Liver (tissue), 3 donors: Measurements from ENCODE around the gene TBC1D24.

Experiments
- FOXA1 ChIP-seq: IDR thresholded peaks from 2 replicates; pipeline ENCODE4 v1.6.1; 2016; ENCODE audit warnings: antibody characterized with exemption
- GABPA ChIP-seq, 2 donors: IDR thresholded peaks in 1 of 2; conservative IDR thresholded peaks in 1 of 2; 2 replicates each; pipeline ENCODE4 v1.6.1; 2016; ENCODE audit warnings: antibody characterized with exemption in 2 of 2, mild to moderate bottlenecking in 1 of 2, moderate library complexity in 1 of 2
- JUND ChIP-seq, 2 donors: IDR thresholded peaks; 2 replicates each; pipeline ENCODE4 v1.6.1; 2016; ENCODE audit warnings: antibody characterized with exemption in 2 of 2
- MAX ChIP-seq: IDR thresholded peaks from 2 replicates; pipeline ENCODE4 v1.6.1; 2016; ENCODE audit warnings: antibody characterized with exemption
- RAD21 ChIP-seq, 2 donors: IDR thresholded peaks; 2 replicates each; pipeline ENCODE4 v1.6.1; 2016; ENCODE audit warnings: antibody characterized with exemption in 2 of 2, mild to moderate bottlenecking in 2 of 2
- SP1 ChIP-seq: IDR thresholded peaks from 2 replicates; pipeline ENCODE4 v1.6.1; 2018; ENCODE audit warnings: antibody characterized with exemption, mild to moderate bottlenecking
- TAF1 ChIP-seq: conservative IDR thresholded peaks from 2 replicates; pipeline ENCODE4 v1.6.1; 2016; ENCODE audit warnings: antibody characterized with exemption, mild to moderate bottlenecking
- ZBTB33 ChIP-seq: IDR thresholded peaks from 2 replicates; pipeline ENCODE4 v1.6.1; 2016; ENCODE audit warnings: antibody characterized with exemption
- TF ChIP-seq, protein P1 (sequence below): fragments of 150-350 bp; IDR thresholded peaks from 2 replicates; pipeline ENCODE4 v1.5.1; 2017; ENCODE audit warnings: improper control_type of control experiment, low read depth, low read length; ENCODE audit not compliant: missing input control
- TF ChIP-seq, protein P2 (sequence below): IDR thresholded peaks from 2 replicates; pipeline ENCODE4 v1.6.1; 2016; ENCODE audit warnings: antibody characterized with exemption
- TF ChIP-seq, protein P3 (sequence below): IDR thresholded peaks from 2 replicates; pipeline ENCODE4 v1.6.1; 2016; ENCODE audit warnings: antibody characterized with exemption, mild to moderate bottlenecking
- donor health status: healthy.
- donor health status: healthy.

- TF ChIP-seq, protein P1, sequence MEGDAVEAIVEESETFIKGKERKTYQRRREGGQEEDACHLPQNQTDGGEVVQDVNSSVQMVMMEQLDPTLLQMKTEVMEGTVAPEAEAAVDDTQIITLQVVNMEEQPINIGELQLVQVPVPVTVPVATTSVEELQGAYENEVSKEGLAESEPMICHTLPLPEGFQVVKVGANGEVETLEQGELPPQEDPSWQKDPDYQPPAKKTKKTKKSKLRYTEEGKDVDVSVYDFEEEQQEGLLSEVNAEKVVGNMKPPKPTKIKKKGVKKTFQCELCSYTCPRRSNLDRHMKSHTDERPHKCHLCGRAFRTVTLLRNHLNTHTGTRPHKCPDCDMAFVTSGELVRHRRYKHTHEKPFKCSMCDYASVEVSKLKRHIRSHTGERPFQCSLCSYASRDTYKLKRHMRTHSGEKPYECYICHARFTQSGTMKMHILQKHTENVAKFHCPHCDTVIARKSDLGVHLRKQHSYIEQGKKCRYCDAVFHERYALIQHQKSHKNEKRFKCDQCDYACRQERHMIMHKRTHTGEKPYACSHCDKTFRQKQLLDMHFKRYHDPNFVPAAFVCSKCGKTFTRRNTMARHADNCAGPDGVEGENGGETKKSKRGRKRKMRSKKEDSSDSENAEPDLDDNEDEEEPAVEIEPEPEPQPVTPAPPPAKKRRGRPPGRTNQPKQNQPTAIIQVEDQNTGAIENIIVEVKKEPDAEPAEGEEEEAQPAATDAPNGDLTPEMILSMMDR, result no peak
- TF ChIP-seq, protein P2, sequence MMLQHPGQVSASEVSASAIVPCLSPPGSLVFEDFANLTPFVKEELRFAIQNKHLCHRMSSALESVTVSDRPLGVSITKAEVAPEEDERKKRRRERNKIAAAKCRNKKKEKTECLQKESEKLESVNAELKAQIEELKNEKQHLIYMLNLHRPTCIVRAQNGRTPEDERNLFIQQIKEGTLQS, result no peak
- TF ChIP-seq JUND (IDR thresholded peaks at IDR 0.05), result no peak
- TF ChIP-seq, protein P3, sequence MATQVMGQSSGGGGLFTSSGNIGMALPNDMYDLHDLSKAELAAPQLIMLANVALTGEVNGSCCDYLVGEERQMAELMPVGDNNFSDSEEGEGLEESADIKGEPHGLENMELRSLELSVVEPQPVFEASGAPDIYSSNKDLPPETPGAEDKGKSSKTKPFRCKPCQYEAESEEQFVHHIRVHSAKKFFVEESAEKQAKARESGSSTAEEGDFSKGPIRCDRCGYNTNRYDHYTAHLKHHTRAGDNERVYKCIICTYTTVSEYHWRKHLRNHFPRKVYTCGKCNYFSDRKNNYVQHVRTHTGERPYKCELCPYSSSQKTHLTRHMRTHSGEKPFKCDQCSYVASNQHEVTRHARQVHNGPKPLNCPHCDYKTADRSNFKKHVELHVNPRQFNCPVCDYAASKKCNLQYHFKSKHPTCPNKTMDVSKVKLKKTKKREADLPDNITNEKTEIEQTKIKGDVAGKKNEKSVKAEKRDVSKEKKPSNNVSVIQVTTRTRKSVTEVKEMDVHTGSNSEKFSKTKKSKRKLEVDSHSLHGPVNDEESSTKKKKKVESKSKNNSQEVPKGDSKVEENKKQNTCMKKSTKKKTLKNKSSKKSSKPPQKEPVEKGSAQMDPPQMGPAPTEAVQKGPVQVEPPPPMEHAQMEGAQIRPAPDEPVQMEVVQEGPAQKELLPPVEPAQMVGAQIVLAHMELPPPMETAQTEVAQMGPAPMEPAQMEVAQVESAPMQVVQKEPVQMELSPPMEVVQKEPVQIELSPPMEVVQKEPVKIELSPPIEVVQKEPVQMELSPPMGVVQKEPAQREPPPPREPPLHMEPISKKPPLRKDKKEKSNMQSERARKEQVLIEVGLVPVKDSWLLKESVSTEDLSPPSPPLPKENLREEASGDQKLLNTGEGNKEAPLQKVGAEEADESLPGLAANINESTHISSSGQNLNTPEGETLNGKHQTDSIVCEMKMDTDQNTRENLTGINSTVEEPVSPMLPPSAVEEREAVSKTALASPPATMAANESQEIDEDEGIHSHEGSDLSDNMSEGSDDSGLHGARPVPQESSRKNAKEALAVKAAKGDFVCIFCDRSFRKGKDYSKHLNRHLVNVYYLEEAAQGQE, result no peak
- no peak for TF ChIP-seq TAF1
- TF ChIP-seq MAX, result no peak
- TF ChIP-seq FOXA1, result no peak
- no peak for TF ChIP-seq ZBTB33
- TF ChIP-seq RAD21 (IDR thresholded peaks at IDR 0.05), result no peak
- TF ChIP-seq GABPA (IDR thresholded peaks at IDR 0.05 in 1 of 2, conservative IDR thresholded peaks at IDR 0.05 in 1 of 2), result no peak
- TF ChIP-seq SP1, result no peak
Observed at GRCh38 chr16:2535625-2536013, 60.7 kb downstream of the TBC1D24 start.
